Heart left ventricle (tissue), 13 donors: Measurements from ENCODE around the gene SERHL2.

Experiments
- POLR2A ChIP-seq, 2 donors: fragments of 450-650 bp; IDR thresholded peaks; one replicate each; pipeline ENCODE4 v1.6.1; 2017; ENCODE audit warnings: antibody characterized with exemption in 2 of 2, mild to moderate bottlenecking in 2 of 2, moderate library complexity in 2 of 2
- TF ChIP-seq, protein P1 (sequence below), 12 donors: fragments of 200-600 bp; sonication (generic) in 4 of 12; IDR thresholded peaks; one replicate each; pipeline versions ENCODE4 v1.5.0 to v1.8.0; 2018 to 2022; ENCODE audit warnings: antibody characterized with exemption in 12 of 12, mild to moderate bottlenecking in 5 of 12
- donor health status: ischemic (EF 13 %, LVEDD 7.1; RV severe dilation, severe dysfunction).
- donor health status: DM: no; HTN: yes; CAD: no.
- donor health status: DM: no; HTN: no; CAD: no.
- donor health status: ischemic (EF 25% LVEDD 6.9; RV normal size, moderate dysfunction).
- donor health status: ischemic (EF 25% LVEDD 5.7; RV mildly dilated, moderate dysfunction).
- donor health status: ischemic (EF 35%, LVEDD 5.7; RV mildly dilated, moderate dysfunction).
- donor health status: nonischemic (EF 11% LVEDD 7.7; RV severe dilation, severe dysfunction).
- donor health status: DM: yes; HTN: yes; CAD: no.
- donor health status: PGD.
- donor health status: ischemic (EF 29% LVEDD 5.4; RV normal size, mild dysfunction).
- donor health status: nonischemic (EF 23%, LVEDD 6.1; RV moderate dilation, normal function).

DNA sequence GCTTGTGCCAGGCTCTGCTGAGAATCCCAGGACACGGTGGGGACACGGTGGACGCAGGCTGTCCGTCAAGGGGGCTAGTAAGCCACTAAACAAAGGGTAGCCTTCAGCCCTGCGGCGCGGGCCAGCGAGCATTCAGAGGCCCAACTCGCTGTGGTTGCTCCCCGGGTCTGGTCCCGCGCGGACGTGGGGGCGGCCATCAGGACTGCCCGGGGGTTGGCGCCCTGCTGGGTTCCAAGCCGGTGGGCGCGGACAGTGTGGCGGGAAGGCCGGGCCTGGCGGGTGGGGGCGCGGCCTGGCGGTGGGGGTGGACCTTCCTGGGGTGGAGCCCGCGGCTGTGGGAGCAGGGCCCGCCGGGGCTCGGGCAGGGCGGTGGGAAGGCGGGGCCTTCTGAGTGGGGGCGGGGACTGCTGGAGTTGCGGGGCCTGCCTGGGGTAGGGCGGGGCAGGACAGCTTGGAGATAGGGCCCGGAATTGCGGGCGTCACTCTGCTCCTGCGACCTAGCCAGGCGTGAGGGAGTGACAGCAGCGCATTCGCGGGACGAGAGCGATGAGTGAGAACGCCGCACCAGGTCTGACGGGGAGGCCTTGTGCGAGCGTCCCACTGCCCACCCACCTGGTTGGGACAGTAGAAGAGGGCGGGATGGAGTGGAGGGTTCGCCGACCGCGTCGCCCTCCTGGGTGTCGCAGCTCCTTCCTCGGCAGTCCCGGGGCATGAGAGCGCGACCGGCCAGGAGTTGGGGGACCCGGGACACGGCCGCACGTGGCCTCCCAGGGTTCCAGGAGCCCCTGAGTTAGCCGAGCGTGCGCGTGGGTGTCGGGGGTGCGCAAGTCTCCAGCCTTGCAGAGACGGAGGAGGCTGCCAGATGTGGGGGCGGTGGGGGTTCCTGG lies at the start of gene SERHL2:
- TF ChIP-seq, protein P1, sequence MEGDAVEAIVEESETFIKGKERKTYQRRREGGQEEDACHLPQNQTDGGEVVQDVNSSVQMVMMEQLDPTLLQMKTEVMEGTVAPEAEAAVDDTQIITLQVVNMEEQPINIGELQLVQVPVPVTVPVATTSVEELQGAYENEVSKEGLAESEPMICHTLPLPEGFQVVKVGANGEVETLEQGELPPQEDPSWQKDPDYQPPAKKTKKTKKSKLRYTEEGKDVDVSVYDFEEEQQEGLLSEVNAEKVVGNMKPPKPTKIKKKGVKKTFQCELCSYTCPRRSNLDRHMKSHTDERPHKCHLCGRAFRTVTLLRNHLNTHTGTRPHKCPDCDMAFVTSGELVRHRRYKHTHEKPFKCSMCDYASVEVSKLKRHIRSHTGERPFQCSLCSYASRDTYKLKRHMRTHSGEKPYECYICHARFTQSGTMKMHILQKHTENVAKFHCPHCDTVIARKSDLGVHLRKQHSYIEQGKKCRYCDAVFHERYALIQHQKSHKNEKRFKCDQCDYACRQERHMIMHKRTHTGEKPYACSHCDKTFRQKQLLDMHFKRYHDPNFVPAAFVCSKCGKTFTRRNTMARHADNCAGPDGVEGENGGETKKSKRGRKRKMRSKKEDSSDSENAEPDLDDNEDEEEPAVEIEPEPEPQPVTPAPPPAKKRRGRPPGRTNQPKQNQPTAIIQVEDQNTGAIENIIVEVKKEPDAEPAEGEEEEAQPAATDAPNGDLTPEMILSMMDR (IDR thresholded peaks at IDR 0.05), result no peak
- peak in 1 of 2 donors; percentile 40 for TF ChIP-seq POLR2A (IDR thresholded peaks at IDR 0.05)
